Activated effector memory CD4-positive, alpha-beta T cell treated with Interleukin-2 at 50 U/mL for 16 hours (primary cell): ENCODE data around the gene CCDC13.

Source experiments
- DNase-seq: peaks from one replicate; pipeline ENCODE4 v3.0.0-alpha.2; 2020

The CCDC13 gene

DNA sequence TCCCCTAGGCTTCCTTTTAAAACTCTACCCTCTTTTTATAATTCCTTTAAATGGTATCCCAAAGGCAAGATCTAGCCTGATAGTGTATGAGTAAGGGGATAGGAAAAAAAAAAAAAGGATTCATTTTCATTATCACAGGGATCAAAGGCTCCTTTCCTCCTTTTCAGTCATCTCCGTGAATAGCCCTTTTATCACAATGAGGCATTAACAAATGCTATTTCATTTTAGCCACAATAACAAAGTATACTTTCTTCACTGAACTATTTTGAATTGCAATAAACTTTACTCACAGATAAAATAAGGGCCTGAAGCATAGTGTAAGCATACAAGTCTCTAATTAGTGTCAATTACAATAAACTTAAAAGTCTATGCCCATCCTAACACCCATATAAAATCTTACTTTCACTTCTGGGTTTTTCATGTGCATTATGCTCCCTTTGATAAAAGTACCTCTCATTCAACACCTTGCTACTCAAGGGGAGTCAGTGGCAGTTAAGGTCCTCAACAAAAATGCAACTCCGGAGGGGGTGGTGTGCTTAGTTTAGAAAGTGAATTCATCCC lies 22.6 kb upstream of the CCDC13 start:
- no peak for DNase-seq

DNA sequence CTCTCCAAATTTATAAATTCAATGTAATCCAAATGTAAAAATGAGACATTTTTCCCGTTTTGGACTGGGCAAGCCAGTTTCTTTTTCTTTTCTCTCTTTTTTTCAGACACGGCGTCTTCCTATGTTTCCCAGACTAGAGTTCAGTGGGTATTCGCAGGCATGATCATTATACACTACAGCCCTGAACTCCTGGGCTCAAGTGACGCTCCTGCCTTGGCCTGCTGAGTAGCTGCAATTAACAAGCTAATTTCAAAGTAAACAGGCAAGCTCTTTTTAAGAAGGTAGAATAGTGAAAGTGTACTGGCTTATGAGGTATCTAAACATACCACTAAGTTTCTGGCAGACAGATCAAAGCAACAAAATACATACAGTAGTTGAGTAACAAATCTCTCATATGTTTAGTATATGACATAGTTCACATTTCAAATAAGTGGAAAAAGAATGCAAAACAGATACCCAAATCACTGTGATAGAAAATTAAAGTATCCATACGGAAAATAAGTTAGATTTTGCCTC lies 17.7 kb upstream of the CCDC13 start:
- DNase-seq, result no peak

DNA sequence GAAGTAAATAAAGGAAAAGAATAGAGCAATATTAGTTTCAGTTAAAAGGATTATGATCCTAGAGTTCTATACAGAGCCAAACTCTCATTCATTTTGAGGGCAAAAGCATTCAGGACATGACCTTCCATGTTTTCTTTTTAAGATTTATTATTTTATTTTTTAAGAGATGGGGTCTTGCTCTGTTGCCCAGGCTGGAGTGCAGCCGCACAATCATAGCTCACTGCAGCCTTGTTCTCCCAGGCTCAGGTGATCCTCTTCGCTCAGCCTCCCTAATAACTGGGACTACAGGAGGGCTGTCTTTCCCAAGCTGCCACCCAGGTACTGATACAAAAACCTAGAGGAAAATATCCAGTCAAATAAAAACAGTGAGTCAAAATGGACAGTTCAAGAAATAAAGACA lies 13.6 kb upstream of the CCDC13 start:
- no peak for DNase-seq

DNA sequence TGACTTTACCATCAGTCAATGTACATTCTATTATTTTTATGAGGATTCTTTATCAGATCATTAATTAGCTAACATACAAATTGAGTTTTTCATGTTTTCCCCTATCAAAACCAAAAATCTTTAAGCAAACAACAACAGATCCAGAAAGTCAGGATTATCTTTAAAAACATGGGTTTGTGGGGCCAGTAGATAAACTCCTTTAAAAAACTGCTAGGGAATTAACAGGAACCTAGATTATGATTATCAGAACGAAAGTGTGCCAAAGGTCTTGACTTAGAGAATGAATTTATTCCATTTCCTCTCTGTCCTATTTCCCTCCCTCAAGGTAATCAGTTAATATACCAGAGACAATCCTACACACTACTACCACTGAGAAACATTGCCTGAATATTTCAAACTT lies 13.2 kb upstream of the CCDC13 start:
- no peak for DNase-seq

DNA sequence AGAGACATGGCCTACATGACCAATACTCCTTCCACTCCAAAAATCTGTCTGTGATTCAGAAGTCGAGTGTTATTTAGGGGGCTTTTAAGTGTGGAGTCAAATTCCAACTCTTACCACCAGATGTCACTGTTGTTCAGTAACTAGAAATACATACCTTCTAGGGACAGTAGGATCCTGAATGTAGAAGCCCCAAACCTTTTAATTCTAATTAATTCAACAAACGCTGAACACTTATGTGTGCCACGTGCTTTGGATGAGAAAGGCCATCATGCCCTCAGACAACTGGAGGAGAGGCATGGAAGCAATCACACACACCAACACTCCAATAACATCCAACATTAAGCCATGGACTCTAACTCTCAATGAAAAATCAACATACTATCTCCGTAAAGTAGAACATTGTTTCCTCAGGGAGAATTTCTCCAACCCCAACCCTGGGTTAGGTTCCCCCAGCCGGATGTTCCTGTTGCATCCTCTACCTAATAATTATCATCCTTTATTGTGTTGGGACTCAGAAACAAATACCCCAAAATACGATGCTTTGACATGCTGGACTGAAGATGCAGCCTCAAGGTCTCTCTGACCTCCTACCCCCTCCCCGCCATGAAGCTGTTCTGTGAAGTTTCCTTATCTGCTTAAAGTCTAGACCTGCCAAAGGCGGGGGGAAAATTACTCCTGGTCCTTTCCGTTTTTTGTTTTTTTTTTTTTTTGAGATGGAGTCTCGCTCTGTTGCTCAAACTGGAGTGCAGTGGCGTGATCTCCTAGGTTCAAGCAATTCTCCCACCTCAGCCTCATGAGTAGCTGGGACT lies 8.0 kb upstream of the CCDC13 start:
- no peak for DNase-seq

DNA sequence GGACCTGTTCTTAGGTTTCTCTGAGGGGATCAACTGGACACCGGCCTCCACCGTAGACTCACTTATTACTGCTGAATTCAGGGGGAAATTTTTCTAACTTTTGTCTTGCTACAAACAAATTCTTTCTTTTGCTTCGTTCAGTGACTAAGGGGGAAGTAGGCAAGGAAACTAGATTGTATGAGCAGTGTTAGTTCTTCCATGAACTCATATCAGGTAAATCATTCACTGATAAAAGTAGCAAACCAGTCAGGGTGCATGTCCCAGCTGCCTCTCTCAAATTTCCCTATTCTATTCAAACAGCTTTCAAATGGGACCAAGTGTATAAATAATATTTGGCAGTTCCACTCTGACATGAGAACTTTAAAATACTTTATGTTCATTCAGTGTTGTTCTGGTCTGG lies 7.3 kb upstream of the CCDC13 start:
- no peak for DNase-seq

DNA sequence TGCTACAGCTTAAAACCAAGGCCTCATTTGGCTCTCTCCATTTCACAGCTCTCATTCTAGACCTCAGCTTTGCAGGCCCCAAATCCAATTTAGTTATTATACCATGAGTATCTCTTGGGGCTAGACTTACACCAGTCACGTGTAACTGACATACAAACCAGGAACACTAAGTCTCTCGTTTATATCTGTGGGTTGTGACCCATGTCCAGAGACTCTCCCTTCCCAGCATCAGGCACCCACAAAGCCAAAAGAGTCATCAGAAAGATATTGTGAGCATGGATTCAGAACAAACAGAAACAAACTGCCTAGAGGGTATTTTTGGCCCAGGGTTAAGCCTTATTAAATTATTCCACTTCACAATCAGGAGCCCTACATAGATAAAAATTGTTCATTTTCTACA lies 5.6 kb upstream of the CCDC13 start:
- no peak for DNase-seq

DNA sequence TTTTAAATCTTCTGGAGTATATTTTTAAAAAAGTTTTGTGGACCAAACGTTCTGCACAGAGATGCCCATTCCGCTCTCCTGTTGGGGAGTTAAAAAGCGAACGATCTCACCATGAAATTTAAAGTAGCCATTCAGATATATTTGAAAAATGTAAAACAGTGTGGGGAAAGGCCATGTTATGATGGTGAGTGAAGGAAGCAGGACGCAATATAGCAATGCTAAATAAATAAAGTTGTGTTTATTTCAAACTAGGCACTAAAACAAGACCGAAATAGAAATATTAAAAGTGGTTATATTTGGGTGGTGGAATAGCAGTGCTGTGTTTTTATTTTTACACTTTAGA lies 327 bp upstream of the CCDC13 start:
- no peak for DNase-seq

DNA sequence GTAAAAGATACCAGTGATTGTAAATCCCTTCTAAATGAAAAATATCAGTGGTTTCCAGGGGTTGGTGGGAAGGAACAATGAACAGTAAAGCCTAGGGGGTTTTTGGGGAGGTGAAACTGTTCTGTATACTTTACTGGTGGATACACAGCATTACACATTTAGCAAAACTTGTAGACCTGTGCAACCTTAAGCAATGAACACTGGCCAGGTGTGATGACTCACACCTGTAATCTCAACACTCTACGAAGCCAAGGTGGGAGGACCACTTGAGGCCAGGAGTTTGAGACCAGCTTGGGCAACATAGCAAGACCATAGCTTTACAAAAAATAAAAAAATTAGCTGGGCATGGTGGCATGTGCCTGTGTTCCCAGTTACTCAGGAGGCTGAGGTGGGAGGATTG lies 1.8 kb downstream of the CCDC13 start:
- no peak for DNase-seq

DNA sequence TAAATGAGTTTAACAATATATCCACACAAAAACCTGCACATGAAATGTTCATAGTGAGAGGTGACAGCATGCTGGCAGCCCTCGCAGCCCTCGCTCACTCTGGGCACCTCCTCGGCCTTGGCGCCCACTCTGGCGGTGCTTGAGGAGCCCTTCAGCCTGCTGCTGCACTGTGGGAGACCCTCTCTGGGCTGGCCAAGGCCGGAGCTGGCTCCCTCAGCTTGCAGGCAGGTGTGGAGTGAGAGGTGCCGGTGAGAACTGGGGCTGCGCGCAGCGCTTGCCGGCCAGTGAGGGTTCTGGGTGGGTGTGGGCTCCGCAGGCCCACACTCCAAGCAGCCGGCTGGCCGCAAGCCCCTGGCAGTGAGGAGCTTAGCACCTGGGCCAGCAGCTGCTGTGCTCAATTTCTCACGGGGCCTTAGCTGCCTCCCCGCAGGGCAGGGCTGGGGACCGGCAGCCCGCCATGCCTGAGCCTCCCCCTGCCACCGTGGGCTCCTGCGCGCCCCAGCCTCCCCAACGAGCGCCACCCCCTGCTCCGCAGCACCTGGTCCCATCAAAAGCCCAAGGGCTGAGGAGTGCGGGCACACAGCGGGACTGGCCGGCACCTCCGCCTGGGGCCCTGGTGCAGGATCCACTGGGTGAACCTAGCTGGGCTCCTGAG lies 3.4 kb downstream of the CCDC13 start:
- DNase-seq, result no peak

DNA sequence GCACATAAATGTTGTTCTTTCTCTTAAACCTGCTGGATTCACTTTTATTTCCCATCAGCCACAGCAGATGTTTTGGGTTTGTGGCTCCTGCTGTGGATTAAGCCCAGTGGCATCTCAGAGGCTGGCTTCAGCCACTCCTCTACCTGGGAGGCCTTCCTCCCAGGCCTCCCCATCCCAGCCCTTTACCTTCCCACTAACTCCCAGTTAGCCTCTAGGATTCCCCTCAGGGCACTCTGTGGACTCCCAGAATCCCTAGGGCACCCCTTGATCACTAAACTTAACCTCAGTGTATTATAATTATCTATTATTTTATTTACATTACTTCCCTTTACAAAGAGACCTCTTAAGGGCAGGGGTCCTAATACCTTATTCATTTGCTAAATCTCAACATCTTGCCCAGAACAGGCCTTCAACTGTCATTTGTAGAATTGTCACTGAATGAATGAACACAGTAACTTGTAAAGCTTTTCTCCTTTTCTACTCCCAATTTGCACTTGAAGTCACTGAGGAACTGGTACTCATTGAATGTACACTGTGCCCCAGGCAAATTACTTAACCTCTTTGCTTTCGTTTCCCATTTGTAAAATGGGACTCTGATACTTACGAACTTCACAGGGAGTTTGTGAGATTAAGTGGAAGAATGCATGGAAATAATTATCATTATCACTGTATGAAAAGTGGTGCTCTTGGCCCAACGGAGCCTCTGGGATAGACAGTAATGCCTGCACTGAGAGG lies 8.3 kb downstream of the CCDC13 start:
- DNase-seq, result no peak

DNA sequence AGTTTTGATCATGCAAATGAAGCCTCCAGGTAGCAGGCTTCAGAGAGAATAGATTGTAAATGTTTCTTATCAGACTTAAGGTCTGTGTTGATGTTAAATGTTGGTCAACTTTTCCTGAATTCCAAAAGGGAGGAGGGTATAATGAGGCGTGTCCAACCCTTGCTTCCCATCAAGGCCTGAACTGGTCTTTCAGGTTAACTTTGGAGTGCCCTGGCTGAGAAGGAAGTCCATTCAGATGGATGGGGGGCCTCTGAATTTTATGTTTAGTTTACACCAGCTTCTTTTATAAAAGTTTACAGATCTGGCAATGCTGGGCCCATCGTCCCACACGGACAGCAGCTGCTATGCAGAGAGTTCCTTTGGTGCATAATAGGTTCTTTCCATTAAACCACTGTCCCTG lies 8.9 kb downstream of the CCDC13 start:
- no peak for DNase-seq

DNA sequence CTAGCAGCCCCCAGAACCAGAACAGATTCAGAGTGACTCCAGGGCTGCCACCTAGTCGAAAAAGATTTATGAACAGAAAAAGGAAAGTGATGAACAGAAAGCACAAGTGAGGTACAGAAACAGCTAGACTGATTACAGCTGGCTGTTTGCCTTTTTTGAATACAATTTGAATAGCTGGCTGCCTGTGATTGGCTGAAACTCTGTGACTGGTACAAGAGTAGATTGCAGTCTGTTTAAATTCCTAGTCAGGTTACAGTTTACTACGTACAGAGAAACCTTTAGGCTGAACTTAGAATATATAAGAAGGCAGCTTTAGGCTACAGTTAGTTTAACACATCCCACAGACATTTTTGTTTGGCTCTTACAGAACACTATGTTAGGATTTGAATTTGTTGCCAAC lies 10.0 kb downstream of the CCDC13 start:
- DNase-seq, result no peak

DNA sequence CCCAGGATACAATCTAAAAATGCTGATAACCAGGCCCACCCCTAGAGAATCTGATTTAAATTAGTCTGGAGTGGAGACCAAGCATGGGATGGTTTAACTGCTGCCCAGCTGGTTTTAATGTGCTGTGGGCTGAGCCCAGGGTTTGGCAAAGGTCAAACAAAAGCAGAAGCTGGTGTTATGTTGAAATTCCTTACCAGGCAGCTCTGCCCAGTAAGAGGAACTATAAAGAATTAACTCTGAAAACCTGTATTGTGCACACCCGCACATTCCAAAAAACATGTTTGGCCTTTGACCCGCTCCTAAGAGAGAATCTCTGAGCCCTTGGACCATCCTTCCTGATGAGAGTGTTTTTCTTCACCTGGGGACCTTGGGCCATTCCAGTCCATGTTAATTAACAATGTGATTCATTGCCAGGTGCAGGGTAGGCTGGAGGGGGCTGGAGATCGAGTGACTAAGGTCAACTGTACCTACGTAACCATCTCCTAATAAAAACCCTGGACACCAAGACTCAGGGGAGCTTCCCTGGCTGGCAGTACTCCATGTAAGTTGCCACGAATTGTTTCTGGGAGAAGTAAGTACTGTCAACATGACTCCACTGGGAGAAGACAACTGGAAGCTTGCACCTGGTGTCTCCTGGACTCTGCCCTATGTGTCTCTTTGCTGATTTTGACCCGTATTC lies 10.9 kb downstream of the CCDC13 start:
- DNase-seq, result no peak

DNA sequence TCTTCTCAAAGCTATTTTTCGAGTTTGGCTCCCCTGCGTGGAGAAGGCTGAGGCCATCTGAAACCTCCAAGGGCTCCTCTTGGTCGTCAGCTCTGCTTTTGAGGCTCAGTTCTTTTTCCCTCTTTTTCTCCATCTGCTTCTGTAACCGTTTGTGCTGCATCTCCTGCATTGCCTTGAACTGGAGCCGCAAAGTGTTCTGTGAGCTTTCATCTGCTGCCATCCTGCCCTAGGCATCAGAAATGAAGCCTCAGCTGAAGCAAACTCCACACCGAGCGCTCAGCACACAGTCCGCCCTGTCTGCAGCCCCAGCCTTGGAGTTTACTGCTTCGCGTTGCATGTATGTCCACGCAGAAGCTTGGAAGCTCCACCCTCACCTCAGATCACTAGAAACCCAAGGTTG lies 14.9 kb downstream of the CCDC13 start:
- no peak for DNase-seq

DNA sequence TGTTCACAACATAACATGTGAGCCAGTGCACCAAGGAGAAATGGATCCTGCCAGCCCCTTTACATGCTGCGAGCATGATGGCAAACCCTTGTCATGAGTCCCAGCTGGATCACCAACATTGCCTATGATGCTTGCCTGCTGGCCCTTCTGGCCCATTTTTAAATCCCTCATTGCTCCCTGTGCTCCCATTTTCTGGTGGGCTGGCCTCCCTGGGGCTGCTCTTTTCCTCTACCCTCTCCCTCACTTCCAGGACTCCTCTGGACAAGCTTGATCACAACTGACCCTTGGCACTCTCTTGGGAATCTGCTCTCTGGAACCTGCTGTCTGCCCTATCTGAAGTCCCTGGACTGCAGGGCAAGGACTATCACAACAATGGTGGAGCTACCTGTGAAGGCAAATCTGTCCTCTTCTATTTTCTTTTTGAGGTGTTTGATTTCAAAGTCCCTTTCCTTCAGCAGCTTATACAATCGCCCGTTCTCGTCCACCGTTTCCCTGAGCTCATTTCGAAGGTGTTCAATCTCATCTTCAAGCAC lies 16.3 kb downstream of the CCDC13 start:
- DNase-seq, result no peak

DNA sequence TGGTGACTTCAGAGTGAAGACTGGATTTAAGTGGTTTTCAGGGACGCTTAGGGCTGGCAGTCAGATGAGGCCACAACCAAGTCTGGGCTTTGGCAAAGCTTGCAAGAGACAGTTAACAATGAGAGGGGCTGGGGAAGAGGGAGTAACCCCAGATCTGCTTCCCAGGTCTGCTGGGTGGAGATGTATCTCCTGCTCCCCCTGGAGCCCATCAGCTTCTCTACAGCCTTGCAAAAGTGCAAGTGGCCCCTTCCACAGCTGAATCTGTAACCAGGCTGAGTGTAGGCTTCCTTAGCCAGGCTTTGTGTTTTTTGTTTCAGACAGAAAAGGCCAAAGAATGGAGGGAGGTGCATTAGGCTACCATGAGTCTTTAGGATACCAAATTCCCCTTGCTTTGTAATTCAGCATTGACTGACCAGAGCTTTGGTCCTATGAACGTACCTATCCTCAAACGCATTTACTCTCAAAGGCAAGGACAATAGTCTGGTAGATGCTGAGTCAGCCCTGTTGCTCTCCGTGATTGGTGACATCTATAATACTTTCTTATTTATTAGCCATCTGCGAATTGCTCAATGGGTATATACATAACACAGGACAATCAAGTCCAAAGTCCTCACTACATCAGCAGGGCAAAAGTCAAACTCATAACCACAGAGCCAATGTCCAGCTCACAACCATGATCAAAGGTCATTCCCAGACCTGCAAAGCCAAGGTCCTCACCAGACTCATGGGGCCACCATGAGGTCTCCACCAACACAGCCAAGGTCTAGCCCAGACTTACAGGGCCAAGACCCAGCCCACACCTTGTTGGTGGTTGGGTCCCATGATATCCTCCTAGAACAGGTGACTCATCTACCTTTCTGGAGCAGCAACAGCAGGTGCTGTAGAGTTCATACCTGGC lies 17.1 kb downstream of the CCDC13 start:
- no peak for DNase-seq

DNA sequence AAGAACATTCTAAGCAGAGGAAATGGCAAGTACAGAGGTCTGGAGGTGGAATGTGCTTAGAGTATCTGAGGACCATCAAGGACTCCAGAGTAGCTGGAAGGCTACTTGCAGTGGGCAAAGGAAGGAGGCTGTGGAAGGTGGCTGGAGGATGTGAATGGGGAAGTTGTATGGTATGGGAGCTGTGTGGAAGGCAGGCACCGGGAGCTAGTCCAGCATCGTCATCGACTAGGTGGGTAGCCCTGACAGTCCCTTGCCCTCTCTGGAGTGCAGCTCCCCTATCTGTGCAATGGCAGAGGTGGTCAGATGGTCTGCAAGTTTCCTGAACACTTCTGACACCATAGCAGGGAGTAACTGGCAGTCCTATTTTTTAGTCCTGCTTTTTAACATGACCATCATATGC lies 19.3 kb downstream of the CCDC13 start:
- DNase-seq, result no peak

DNA sequence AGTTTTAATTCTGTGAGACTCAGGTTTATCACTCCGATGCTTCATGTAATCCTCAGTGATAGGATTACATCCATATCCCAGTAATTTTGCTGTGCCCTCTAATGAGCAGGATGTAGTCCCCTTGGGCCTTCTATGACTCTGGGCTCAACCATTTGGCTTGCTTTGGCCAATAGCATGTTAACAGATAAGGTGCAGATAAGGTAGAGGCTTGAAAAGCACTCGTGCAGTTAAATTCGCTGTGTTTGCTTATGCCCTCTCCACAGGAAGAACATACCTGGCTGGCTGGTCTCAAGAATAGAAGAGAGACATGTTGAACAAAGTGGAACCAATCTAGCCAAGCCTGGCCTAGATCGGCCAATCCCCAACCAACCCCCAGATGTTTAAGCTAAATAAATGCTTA lies 20.1 kb downstream of the CCDC13 start:
- no peak for DNase-seq

DNA sequence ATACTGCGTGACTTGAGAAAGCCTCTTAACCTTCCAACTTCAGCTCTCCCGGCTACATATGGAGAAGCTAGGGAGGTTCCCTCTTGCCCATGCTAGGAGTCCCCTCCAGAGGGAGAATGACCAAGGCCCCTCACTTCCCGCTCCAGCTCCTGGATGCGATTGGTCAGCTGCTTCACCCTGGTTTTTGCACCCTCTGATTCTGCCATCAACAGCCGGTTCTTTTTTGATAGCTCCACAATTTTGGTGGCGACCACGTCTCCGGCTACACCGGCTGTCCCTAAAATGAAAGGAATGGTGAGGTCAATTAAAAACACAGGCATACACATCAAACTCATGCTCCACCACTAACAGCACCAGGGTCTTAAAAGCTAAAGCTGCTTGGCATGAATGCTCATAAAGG lies 20.6 kb downstream of the CCDC13 start:
- DNase-seq, result no peak

DNA sequence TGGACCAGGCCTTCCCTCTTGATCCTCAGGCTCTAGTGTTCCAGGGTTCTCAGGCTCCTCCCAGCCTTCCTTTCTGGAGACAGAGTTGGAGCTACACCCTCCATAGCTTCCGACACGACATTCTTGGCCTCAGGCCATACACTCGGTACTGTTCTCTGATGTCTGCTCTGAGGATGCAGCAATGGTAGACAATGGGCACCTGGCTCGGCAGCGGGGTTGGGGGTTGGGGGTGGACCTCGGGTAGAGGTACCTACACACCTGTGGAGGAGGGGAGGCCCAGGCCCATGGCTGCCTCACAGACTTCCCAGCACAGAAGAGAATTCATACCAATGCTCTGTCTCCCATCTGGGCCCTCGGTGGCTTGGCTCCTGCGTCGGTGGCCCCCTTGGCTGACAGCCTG lies 21.4 kb downstream of the CCDC13 start:
- no peak for DNase-seq

DNA sequence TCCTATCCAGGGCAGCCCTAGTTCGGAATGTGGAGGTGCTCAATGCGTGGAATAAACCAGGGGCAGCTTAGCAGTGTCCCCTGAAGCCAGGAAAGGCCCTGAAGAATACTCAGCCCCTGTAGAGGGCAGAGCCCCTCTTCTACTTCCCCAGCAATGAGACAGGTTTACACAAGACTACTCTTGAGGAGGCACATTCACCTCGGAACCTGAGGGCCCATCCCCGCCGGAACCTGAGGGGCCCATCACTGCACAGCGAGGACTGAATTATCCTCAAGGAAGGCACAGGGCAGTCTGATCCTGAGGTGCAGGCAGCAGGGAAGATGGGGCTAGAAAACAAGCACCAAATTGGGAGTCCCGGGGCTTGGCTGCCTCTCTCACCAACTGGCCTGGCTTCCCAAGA lies 22.2 kb downstream of the CCDC13 start:
- DNase-seq, result no peak
